T-helper 2 cell treated with Interferon-gamma antibody and Interleukin-4, amounts not matched to agents 100 ng/mL and 5 ng/mL, for 36 hours (primary cell): ENCODE measurements around the gene CNFN. TPM values are rescaled to one million over a fixed set of nuclear protein-coding genes. Genes with fewer than 3 reads are reported as not detected.

Experiments used
- intact Hi-C: fragments of 100-400 bp; cut with micrococcal nuclease; formaldehyde crosslinking; loops from one replicate; pipeline ENCODE4 v1.15.1; 2023
- total RNA-seq: library from RNA; stranded (reverse); gene quantifications from 2 replicates; pipeline ENCODE4 v1.2.3, GENCODE V29; 2022

The CNFN gene
- total RNA-seq, 1 donor from 2014 or later, result 0.34 TPM

DNA sequence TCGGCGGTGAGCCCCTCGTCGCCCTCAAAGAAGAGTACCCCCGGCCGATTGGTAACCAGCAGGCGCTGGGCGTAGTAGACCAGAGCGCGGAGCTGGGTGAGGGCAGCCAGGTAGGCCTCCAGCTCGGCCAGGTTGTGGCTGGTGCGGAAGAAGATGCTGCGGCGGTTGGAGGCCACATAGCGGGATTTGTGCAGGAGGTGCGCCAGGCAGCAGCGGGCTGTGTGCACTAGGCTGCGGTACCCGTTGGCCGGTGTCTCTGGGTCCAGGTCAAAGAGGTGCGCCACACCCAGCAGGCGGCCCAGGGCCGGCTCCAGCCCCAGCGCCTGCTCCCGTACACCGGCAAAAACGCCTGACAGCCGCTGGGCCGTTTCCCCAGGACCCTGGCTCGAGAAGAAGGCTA is 20.3 kb upstream of the CNFN start:
- intact Hi-C loops, result no loop called here

- intact Hi-C loops, result no loop called here
These were observed 19.4 kb upstream of the CNFN start for GRCh38 chr19:42409477-42409876.

- intact Hi-C loops, result no loop called here
These were observed 17.7 kb upstream of the CNFN start for GRCh38 chr19:42407816-42408175.

DNA sequence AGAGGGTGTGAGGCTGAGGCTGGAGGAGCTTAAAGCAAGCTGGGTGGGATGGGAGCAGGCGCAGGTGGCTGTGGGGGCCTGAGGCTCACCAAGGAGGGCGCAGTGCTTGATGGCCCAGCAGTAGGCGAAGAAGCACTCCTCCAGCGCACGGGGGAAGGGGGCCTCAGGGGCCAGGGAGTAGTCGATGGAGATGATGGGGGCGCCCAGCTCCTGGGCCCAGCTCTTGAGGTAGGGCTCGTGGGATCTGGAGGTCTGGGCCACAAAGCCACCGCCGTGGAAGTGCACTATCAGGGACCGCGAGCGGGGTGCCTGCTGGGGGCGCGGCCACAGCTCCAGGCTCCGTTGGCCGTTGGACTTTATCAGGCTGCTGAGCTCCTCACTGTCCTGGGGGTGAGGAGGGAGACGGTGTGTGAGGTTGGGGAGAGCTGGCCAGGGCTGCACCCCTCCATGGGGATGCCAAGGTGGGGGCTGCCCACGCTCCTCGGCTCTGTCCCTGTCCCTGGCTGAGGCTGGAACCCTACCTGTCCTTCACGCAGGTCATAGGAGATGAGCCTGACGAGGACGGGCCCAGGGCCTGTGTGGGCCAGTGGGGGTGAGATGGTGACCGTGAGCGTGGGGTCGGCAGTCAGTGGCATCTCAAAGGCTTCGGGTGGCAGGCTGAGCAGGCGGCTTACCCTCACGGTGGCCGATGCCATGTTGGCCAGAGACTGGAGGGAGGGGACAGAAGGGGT is 17.2 kb upstream of the CNFN start:
- intact Hi-C loops, result no loop called here

DNA sequence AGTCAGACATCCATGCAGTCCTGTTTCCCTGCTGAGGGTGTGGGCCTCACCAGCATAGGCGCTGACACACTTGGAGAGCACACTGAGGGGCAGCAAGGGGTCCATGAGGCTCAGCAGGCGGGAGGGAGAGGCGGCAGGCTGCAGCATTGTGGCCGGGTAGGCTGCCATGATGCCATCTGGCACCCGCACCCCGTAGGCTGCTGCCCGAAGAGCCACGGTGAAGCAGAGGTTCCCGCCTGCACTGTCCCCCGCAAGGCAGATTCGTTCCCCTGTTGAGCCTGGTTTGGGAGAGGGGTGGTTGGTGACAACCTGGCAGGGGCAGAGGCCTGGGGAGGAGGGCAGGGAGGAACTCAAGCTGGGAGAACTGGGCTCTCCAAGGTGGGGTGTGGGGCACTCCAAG is 16.0 kb upstream of the CNFN start:
- intact Hi-C loops, result no loop called here

DNA sequence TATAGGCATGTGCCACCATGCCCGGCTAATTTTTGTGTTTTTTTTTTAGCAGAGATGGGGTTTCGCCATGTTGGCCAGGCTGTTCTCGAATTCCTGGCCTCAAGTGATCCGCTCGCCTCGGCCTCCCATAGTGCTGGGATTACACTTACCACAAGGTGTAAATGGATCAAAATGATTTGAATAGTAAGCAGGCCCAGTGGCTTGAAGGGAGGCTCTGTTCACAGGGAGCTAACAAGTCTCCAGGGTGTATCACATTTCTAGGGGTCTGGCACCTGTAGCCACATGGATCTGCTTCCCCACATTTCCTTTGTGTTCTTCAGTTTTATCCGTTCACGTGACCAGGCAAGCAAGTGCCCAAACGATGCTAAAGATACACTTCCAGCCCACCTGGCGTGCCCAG is 13.5 kb upstream of the CNFN start:
- intact Hi-C loops, result no loop called here

GRCh38 chr19:42402376-42403116 is 12.4 kb upstream of the CNFN start:
- intact Hi-C loops, result no loop called here

GRCh38 chr19:42401365-42402303 is 11.5 kb upstream of the CNFN start:
- intact Hi-C loops, result loop anchor here (1.0 kb wide), 1 partner anchor 293 kb away; no protein-coding TSS in a partner anchor

DNA sequence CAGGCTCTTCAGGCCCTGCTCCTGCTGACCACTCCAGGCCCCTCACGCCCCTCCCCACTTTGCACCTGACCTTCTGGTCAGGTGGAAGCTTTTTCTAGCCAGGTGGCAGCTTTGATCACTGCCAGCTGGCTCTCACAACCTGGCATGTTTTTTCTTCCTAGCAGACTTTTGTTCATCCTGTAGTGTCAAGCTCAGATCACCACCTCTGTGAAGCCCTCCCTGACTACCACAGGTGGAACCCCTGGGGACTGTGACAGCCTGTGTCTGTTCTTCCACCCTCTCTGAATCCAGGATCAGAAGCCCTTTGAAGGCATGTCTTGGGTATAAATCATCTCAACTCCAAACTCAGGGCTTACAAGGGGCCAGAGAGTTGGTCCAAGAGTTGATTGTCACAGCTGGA is 10.3 kb upstream of the CNFN start:
- intact Hi-C loops, result no loop called here

- intact Hi-C loops, result loop anchor here (2.0 to 5.0 kb wide), 2 partner anchors 25 to 70 kb away; partner anchors contain the start of gene MEGF8
These were observed 7.4 kb upstream of the CNFN start for GRCh38 chr19:42397263-42398166.

- intact Hi-C loops, result loop anchor here (2.0 to 5.0 kb wide), 2 partner anchors 26 to 69 kb away; partner anchors contain the start of gene MEGF8
These were observed 6.5 kb upstream of the CNFN start for GRCh38 chr19:42396381-42397262.

GRCh38 chr19:42394751-42395150 is 4.7 kb upstream of the CNFN start:
- intact Hi-C loops, result loop anchor here (5.0 kb wide), 1 partner anchor 67 kb away; the partner anchor contains the start of gene MEGF8

GRCh38 chr19:42392165-42392564 is 2.1 kb upstream of the CNFN start:
- intact Hi-C loops, result no loop called here

DNA sequence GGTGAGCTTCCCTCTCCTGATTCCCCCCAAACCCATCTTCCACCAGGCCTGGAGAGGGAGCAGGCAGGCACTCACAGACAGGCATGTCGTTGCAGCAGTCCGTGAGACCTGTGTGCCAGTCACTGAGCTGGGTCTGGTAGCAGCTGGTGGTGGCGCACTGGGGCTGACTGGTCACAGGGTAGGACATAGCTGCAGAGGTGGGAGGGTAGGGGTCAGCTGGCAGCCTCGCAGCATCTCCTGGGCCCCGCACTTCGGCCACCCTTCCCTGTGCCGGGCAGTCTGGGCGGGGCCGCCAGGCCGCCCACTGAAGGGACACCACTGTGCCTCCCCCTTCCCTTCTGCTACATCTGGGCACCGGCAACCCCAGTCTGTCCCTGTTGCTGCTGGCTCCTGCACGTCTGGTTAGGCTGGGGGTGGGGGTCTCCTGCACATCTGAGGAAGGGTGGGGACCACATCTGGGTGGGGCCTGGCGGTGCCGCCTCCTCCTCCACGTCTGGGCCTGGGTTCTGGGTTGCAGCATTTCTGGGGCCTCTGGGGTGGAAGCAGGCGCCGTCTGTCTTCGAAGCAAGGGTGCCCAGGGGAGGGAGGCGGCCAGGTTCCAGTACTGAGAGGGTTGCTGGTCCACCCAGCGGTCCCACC is 1.1 kb downstream of the CNFN start:
- intact Hi-C loops, result no loop called here

DNA sequence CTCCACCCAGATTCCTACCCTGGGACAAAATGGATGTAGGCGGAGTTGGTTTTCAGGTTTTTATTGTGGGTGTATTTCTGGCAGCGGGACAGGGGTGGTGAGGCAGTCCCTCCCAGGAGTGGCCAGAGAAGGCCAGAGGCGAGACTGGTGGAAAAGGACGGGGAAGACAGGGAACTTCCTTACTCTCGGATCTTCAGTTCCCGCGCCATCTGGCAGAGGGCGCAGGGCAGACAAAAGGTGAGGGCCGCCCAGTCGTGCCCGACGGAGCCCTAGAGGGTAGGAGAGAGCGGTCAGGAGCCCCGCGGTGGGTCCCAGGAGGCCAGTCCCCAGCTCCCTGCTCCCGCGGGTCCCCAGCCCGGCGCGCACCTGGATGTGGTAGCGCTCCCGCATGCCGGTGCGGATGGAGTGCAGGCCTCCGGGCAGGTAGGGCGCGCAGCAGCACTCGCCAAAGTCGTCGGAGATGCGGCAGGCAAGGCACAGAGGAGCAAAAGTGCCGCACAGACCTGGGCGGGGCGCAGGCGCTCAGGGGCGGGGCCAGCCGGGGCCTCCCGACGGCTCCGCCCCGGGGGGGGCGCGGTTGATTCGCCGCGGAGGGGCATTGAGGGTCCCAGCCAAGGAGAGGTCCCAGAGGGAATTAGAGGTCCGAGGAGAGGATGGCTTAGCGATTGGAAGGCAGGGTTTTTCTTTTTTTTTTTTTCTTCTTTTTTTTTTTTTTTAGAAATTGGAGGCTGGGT is 3.0 kb downstream of the CNFN start:
- intact Hi-C loops, result no loop called here

GRCh38 chr19:42380155-42380554 is 9.9 kb downstream of the CNFN start:
- intact Hi-C loops, result no loop called here

GRCh38 chr19:42378225-42379215 is 11.6 kb downstream of the CNFN start:
- intact Hi-C loops, result no loop called here
